ENCODE results near the gene DCAF15.

DNA sequence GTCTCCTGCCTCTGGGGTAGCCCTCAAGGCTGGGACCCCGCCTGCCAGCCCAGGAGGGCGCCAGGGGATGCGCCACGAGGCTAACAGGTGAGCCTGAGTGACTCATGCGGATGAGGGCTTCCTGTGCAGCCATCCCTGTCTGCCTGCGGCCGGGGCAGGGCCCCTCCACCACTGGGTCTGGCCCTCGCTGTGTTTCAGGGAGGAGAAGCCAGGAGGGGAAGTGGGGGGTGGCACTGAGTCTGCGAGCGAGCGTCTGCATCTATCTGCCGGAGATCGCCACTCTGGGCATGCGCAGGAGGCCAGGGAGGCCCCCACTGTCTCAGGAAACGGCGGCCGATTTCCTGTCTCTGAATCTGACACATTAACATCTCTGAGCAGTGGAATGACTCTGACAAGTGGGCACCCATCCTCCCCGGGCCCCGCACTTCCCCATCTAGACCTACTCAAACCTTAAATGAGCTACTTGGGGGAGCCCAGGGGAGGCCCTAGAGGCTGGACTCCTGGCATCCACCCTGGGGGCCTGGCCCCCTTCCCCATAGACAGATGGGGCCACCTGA is 34.1 kb downstream of the DCAF15 start:
- TF ChIP-seq, protein P1, sequence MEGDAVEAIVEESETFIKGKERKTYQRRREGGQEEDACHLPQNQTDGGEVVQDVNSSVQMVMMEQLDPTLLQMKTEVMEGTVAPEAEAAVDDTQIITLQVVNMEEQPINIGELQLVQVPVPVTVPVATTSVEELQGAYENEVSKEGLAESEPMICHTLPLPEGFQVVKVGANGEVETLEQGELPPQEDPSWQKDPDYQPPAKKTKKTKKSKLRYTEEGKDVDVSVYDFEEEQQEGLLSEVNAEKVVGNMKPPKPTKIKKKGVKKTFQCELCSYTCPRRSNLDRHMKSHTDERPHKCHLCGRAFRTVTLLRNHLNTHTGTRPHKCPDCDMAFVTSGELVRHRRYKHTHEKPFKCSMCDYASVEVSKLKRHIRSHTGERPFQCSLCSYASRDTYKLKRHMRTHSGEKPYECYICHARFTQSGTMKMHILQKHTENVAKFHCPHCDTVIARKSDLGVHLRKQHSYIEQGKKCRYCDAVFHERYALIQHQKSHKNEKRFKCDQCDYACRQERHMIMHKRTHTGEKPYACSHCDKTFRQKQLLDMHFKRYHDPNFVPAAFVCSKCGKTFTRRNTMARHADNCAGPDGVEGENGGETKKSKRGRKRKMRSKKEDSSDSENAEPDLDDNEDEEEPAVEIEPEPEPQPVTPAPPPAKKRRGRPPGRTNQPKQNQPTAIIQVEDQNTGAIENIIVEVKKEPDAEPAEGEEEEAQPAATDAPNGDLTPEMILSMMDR (IDR thresholded peaks at IDR 0.05): no peak
- TF ChIP-seq ZFX (IDR thresholded peaks at IDR 0.05; ENCODE audit: borderline replicate concordance): no peak
